AG04450 (cell line): ENCODE measurements around the gene RFT1. TPM values are rescaled to one million over a fixed set of nuclear protein-coding genes. Genes with fewer than 3 reads are reported as not detected.

Source experiments
- CTCF ChIA-PET: fragments of 300-600, 350-600 bp; formaldehyde crosslinking; extraction: SDS; loops from one replicate; lab custom pipeline; 2022; ENCODE audit warnings: antibody characterized with exemption, inconsistent platforms; lab: Charles Lee
- POLR2A ChIA-PET: fragments of 350-600 bp; formaldehyde crosslinking; extraction: SDS; loops from one replicate; lab custom pipeline; 2021; ENCODE audit warnings: antibody characterized with exemption, inconsistent platforms; lab: Yijun Ruan, JAX
- DNase-seq: peaks from one replicate; pipeline ENCODE4 v3.0.0-alpha.2; 2011; ENCODE audit warnings: low read depth, low spot score
- H3K27ac ChIP-seq: one replicate; pipeline ENCODE4 v1.5.1; 2012; ENCODE audit warnings: low read depth, low read length, control low read depth
- H3K27me3 ChIP-seq: one replicate; pipeline ENCODE4 v1.6.0; 2012; ENCODE audit warnings: low read length; ENCODE audit not compliant: control insufficient read depth, insufficient read depth
- H3K4me3 ChIP-seq: 2 replicates; pipeline ENCODE4 v1.5.1; 2011; ENCODE audit warnings: mild to moderate bottlenecking, low read depth, low read length, control low read depth
- H3K9me3 ChIP-seq: 2 replicates; pipeline ENCODE4 v1.5.1; 2012; ENCODE audit warnings: low read length; ENCODE audit not compliant: control insufficient read depth, insufficient read depth
- polyA plus RNA-seq: library from polyadenylated mRNA; depleted of rRNA; stranded (reverse); fragments of >200 nt; gene quantifications from 2 replicates; pipeline ENCODE4 v1.2.3, GENCODE V29; 2011
- TF ChIP-seq, protein P1 (sequence below): IDR thresholded peaks from 2 replicates; pipeline ENCODE4 v1.5.1; 2011; ENCODE audit warnings: low read depth, low read length, control low read depth, inconsistent platforms

The RFT1 gene
- polyA plus RNA-seq, 1 experiment = 26.4 TPM

DNA sequence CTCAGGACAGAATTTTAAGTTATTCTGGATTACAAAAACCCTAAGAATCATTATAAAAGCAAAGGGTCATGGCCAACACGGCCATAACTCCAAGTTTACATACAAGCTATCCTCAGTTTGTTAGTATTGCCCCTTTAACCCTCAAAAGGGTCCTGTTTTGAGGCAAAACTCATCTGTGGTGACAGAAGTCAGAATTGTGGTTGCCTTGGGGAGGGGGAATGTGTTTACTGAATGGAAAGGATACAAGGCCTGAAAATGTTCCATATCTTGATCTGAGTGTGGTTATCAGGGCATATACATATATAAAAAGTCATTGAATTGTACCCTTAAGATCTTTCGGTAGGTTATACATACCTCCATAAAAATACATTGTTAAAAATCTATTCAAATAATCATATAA, 86.5 kb downstream of the RFT1 start:
- no peak for DNase-seq
- no peak overlapping the region for H3K27ac ChIP-seq
- ChIA-PET CTCF (interaction anchor here (0.9 kb wide), 1 partner anchor 71 kb away, joined by 3 read pairs; no protein-coding TSS in a partner anchor), POLR2A (no interaction called here)
- TF ChIP-seq, protein P1, sequence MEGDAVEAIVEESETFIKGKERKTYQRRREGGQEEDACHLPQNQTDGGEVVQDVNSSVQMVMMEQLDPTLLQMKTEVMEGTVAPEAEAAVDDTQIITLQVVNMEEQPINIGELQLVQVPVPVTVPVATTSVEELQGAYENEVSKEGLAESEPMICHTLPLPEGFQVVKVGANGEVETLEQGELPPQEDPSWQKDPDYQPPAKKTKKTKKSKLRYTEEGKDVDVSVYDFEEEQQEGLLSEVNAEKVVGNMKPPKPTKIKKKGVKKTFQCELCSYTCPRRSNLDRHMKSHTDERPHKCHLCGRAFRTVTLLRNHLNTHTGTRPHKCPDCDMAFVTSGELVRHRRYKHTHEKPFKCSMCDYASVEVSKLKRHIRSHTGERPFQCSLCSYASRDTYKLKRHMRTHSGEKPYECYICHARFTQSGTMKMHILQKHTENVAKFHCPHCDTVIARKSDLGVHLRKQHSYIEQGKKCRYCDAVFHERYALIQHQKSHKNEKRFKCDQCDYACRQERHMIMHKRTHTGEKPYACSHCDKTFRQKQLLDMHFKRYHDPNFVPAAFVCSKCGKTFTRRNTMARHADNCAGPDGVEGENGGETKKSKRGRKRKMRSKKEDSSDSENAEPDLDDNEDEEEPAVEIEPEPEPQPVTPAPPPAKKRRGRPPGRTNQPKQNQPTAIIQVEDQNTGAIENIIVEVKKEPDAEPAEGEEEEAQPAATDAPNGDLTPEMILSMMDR = no peak
- no peak overlapping the region for H3K4me3 ChIP-seq
- H3K9me3 ChIP-seq = no peaks in the 10 kb centered on the region; the same call in 1 of the 2 replicates
- peaks cover 7% of the 10 kb centered on the region for H3K27me3 ChIP-seq

DNA sequence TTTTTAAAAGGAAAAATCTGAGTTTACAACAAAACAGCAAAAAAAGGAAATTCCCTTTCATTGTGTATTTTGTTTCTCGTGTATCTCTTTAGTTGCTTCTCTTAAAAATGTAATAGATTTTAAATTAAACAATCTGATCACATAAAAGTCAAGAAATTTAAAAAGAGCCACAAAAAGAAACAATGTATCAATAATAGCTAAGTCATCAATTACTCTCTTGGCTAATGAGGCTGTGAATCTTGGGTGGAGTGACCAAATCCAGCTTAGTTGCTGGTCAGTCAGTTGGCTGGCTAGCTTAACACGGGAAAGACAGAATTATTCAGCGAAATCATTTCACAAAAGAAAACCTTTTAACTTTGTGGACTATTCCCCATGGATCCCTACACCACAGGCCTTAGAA, 87.6 kb downstream of the RFT1 start:
- TF ChIP-seq, protein P1 = no peak
- DNase-seq = no peak
- Histone ChIP-seq H3K9me3 (no peaks in the 10 kb centered on the region; the same call in 1 of the 2 replicates), H3K27me3 (peaks cover 7% of the 10 kb centered on the region), H3K4me3 (no peak overlapping the region), H3K27ac (no peak overlapping the region)
- CTCF ChIA-PET = interaction anchor here (0.6 kb wide), 1 partner anchor 12 kb away, joined by 3 read pairs; no protein-coding TSS in a partner anchor
- POLR2A ChIA-PET = no interaction called here

DNA sequence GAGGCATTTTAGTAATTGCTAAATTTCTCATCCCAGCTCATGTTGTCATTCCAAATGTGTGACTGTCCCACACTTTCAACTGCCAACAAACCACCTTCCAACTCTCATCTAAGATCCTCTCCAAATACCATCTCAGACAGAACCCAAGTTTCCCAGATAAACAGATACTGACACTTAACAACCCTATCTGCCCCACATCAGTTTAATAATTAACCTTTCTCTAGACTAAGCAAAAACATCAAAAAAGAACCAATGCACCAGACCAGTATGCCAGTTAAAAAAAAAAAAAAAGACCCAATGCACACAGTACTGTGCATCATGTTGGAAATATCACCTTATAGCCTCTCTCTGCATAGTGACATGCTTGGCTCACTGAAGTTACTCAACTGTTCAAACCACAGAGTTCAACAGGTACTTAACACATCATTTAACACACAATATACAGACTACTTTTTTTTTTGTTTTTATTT, 89.8 kb downstream of the RFT1 start:
- Histone ChIP-seq H3K9me3 (no peaks in the 10 kb centered on the region), H3K27ac (no peak overlapping the region), H3K27me3 (no peaks in the 10 kb centered on the region), H3K4me3 (no peak overlapping the region)
- ChIA-PET CTCF (interaction anchor here (0.6 kb wide), 1 partner anchor 102 kb away, joined by 3 read pairs; no protein-coding TSS in a partner anchor), POLR2A (no interaction called here)
- TF ChIP-seq, protein P1 = no peak
- no peak for DNase-seq

DNA sequence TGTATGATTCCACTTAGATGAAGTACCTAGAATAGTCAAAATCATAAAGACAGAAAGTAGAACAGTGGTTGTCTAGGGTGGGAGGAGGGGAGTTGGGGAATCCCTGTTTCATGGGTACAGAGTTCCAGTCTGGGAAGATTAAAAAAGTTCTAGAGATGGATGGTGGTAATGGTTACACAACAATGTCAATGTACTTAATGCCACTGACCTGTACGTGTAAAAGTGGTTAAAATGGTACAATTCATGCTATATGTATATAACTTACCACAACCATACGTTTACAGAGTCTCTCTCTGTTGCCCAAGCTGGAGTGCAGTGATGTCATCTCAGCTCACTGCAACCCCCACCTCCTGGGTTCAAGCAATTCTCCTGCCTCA, 90.9 kb downstream of the RFT1 start:
- DNase-seq = no peak

DNA sequence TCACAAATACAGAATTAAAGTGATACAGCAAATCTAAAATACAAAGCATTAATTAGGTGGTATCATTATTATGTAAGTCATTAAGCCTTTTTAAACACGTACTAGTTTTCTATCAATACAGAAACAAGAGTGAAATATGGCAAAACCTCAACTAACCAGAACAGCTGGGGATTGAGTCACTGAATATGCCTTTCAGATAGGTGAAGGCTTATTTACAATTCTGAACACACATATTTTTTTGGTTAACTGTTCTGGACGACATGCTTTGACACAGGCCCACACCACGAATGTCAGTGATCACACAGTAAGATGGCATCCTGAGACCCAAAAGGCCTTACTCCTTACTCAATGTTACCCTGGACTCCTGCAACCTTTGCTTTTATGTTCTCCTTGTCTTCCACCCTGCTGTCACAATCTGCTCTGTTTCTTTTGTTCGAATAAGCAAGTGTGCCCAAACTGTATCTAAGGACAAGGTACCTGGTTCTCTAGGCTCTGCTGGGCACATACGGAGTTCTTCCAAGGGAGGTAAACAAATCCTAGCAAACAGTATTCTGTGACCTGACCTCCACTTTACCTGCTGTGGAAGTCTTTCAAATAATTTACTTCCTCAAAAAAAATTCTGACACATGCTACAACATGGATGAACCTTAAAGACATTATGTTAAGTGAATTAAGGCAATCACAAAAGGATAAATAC, 91.4 kb downstream of the RFT1 start:
- POLR2A ChIA-PET = no interaction called here
- CTCF ChIA-PET = no interaction called here
- TF ChIP-seq, protein P1 = no peak

More for the DNA sequence above, 90.9 kb downstream of the RFT1 start:
- no peak overlapping the region for H3K27ac ChIP-seq
- no peaks in the 10 kb centered on the region for H3K27me3 ChIP-seq
- no peaks in the 10 kb centered on the region for H3K9me3 ChIP-seq
- ChIA-PET CTCF (no interaction called here), POLR2A (no interaction called here)
- TF ChIP-seq, protein P1 = no peak
- H3K4me3 ChIP-seq = no peak overlapping the region

More for the DNA sequence above, 91.4 kb downstream of the RFT1 start:
- no peaks in the 10 kb centered on the region for H3K27me3 ChIP-seq
- no peaks in the 10 kb centered on the region for H3K9me3 ChIP-seq
- no peak overlapping the region for H3K4me3 ChIP-seq
- no peak for DNase-seq
- no peak overlapping the region for H3K27ac ChIP-seq
